GM19099 (cell line): ENCODE data around the gene MTSS2.

Experiments
- POLR2A ChIP-seq: IDR thresholded peaks from 3 replicates; pipeline ENCODE4 v1.6.1; 2011; ENCODE audit warnings: low read depth; ENCODE audit not compliant: insufficient read length; ENCODE audit errors: extremely low read depth

MTSS2 gene

GRCh38 chr16:70687671-70688245 is 1.9 kb upstream of the MTSS2 start:
- no peak for TF ChIP-seq POLR2A

DNA sequence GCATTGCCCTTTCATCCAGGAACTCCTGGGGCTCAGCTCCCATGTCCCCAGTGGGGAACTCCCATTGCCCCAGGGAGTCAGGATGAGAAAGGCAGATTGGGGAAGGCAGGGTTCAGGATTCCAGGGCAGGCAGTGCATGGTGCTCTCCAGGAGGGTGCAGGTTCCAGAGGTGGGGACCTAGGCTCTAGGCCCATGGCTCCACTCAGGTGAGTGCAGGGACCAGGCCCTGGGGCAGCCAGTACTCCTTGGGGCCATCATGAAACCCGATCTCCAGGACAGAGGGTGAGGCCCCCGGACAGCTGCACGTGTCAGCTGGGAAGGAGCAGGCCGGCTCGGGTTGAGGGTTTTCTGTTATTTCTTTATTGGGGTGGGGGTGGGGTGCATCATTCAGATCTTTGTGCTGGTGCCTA is 1.3 kb upstream of the MTSS2 start:
- TF ChIP-seq POLR2A: no peak

GRCh38 chr16:70686376-70687101 is 686 bp upstream of the MTSS2 start:
- no peak for TF ChIP-seq POLR2A

GRCh38 chr16:70685061-70685937 is 554 bp downstream of the MTSS2 start:
- TF ChIP-seq POLR2A: no peak

DNA sequence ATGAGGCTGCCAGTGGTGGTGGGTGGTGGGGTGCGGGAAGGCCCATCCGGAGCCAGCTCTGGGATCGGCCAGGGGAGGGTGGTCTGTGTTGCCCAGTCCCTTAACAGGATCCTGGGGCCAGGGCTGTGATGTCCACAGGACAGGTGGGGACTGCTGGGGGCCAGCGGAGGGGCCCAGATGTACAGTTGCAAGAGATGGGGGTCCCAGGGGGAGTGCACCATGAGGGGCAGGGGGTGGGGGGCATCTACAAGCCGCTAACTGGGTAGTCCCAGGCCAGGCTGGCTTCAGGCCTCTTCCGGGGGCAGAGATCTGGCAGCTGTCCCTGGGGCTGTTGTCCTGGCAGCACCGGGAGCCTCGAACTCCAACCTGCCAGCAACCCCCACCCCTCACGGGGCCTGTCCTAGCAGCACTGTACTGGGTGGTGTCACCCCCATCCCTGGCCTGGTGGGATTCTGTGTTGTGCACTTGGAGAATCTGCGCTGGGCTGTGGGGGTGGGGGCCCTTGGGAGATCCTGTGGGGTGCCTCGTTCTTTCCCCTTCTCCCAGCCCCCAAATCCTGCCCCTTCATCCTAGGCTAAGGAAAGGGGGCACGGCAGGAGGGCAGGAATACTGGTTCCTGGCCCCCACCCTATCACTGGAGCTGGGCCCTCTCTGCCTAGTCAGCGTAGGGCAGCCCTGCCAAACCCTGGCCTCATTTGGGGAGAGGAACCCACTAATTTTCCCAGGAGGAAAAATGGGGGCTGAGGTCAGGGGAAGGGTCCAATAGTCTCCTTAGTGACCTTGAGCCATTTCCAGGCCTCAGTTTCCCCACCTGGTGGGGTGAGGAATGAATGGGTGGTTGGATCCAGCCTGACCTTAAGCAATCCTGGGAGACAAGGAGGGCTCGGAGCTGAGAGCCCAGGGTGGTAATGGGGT is 1.4 kb downstream of the MTSS2 start:
- no peak for TF ChIP-seq POLR2A

GRCh38 chr16:70683146-70683944 is 2.5 kb downstream of the MTSS2 start:
- TF ChIP-seq POLR2A: no peak

DNA sequence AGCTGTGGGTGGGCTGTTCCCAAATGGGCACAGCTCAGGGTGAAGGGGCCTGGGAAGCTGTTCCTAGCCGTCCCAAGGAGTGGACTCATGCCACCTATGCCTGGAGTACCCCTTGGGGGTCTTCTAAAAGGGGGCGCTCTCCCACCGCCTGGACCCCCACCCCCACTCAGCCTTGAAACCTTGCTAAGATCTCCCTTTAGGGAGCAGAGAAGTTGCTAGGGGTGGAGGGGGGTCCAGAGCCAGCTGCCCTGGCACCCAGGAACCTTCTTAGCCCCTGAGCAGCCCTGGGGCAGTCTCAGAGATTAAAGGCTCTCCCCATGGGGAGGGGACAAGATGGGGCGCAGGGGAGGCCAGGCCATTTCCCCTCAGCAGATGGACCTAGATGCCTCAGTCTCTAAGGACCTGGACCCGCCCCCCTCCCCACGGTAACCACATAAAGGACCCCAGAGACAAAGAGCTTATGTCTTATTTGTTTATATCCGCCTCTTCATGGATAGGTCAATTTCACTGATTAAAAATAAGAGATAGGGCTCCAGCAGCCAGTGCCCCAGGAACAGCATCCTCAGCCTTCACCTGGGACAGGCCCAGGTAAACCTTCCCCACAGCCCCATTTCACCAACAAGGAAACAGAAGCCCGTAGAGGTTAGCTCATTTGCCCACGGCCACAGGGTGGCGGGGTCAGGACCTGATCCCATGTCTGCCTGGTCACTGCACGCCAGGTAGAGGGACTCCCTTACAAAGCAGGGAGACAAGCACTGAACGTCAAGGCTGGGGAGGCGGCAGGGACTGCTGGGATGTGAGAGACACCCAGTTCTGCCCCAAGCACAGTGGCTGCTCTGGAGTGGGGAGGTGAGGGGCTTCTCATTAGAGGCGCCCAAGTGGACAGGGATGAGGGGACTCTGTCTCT is 3.4 kb downstream of the MTSS2 start:
- TF ChIP-seq POLR2A: no peak

- TF ChIP-seq POLR2A: no peak
Observed at GRCh38 chr16:70681382-70682238, 4.2 kb downstream of the MTSS2 start.

GRCh38 chr16:70680495-70681381 is 5.1 kb downstream of the MTSS2 start:
- no peak for TF ChIP-seq POLR2A

GRCh38 chr16:70679671-70680494 is 6.0 kb downstream of the MTSS2 start:
- no peak for TF ChIP-seq POLR2A
